ENCODE results near the gene THTPA. TPM values are rescaled to one million over a fixed set of nuclear protein-coding genes. Genes with fewer than 3 reads are reported as not detected.
"Not testable (repeated sequence)": the region's sequence is repeated elsewhere in the genome, so short reads cannot be mapped to it uniquely, and the experiment has no call there.

THTPA gene
- total and polyA plus RNA-seq, 2 donors (not counting 1 experiment from before 2014, with no cell fraction given) = 7.8 to 24.1 TPM

DNA sequence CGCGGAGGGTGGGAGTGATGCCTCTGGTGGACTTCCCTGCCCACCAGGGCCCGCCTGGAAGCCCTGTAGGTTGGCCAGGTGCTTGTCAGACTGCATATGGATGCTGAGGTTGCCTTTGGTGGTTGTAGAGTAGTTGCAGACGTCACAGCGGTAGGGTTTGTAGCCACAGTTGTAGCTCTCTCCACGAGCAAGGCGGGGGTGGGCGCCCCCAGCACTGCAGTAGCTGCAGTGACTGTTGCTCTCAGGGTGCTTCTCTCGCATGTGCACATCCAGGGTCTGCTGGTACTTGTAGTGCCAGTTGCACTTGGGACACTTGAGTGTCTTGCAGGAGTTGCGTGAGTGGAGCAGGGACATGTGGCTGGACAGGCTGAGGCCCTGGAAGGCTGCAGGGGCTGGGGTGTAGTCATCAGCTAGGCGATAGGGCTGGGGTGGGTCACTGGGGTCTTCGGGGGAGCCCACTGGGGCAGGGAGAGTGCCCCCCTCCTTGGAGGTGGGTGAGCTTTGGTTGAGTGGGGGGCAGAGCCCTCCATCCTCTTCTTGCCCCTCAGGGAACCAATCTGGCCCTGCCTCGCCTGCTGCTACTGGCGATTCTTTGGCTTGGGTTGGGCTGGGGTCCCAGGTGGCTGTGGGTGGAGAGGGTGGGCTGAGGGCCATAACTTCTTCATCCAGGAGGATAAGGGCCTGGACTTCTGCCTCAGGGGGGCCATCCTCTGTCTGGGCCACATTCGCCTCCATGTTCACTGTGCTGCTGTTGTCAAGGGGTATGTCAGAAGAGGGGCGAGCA lies 22.2 kb upstream of the THTPA start:
- Histone ChIP-seq H3K4me1 (ENCODE audit: control insufficient read depth, extremely low read depth, insufficient read depth, low read length) (peaks cover 1% of the 10 kb centered on the region), H3K27ac (ENCODE audit: insufficient read depth, low read length) (no peak overlapping the region), H3K9me3 (ENCODE audit: control insufficient read depth, insufficient read depth, low read depth, low read length) (no peaks in the 10 kb centered on the region), H3K36me3 (ENCODE audit: control insufficient read depth, insufficient read depth, low read length) (no peaks in the 10 kb centered on the region), H3K4me3 (replicated peaks in 1 of 4; ENCODE audit: control extremely low read depth in 1 of 4, insufficient read depth in 1 of 4, low read depth in 3 of 4, low read length in 4 of 4) (no peak overlapping the region), H3K79me2 (ENCODE audit: control insufficient read depth, insufficient read depth, low read length) (no peaks in the 10 kb centered on the region), H4K20me1 (ENCODE audit: control insufficient read depth, extremely low read depth, insufficient read depth, low read length) (no peaks in the 10 kb centered on the region), H3K4me2 (ENCODE audit: extremely low read depth, insufficient read depth, low read length) (no peak overlapping the region), H2AFZ (ENCODE audit: low read length) (no peak overlapping the region), H3K27me3 (ENCODE audit: control insufficient read depth, insufficient read depth, low read length) (no peaks in the 10 kb centered on the region), H3K9ac (ENCODE audit: insufficient read depth, low read length) (no peak overlapping the region)
- TF ChIP-seq, protein P1, sequence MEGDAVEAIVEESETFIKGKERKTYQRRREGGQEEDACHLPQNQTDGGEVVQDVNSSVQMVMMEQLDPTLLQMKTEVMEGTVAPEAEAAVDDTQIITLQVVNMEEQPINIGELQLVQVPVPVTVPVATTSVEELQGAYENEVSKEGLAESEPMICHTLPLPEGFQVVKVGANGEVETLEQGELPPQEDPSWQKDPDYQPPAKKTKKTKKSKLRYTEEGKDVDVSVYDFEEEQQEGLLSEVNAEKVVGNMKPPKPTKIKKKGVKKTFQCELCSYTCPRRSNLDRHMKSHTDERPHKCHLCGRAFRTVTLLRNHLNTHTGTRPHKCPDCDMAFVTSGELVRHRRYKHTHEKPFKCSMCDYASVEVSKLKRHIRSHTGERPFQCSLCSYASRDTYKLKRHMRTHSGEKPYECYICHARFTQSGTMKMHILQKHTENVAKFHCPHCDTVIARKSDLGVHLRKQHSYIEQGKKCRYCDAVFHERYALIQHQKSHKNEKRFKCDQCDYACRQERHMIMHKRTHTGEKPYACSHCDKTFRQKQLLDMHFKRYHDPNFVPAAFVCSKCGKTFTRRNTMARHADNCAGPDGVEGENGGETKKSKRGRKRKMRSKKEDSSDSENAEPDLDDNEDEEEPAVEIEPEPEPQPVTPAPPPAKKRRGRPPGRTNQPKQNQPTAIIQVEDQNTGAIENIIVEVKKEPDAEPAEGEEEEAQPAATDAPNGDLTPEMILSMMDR (conservative IDR thresholded peaks at IDR 0.05 in 1 of 2, IDR thresholded peaks at IDR 0.05 in 1 of 2; ENCODE audit: low read depth in 1 of 2, low read length in 2 of 2) = no peak
- no peak for TF ChIP-seq EZH2 (IDR thresholded peaks at IDR 0.05; ENCODE audit: low read length, missing control alignments)
- no peak for DNase-seq (ENCODE audit: low read depth in 2 of 2)

DNA sequence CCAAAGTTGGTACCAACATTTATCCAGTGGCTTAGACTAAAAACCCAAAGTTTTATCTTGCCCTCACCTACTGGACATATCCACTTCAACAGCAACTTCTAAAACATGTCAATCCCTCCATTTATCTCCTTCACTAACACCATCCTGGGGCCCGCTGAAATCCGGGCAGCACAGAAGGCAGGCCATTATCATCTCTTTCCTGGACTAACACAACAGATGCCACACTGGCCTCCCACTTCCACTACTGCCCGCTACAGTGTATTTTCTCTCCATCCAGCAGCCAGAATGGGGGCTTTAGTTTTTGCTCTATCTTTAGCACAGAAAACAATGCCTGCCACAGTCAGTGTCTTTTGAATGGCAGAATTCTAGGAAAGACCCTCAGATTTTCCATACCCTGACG lies 20.1 kb upstream of the THTPA start:
- no peak for DNase-seq (ENCODE audit: low read depth in 2 of 2)
- Histone ChIP-seq H2AFZ (ENCODE audit: low read length) (no peak overlapping the region), H3K4me3 (replicated peaks in 1 of 4; ENCODE audit: control extremely low read depth in 1 of 4, insufficient read depth in 1 of 4, low read depth in 3 of 4, low read length in 4 of 4) (no peak overlapping the region), H3K27me3 (ENCODE audit: control insufficient read depth, insufficient read depth, low read length) (no peaks in the 10 kb centered on the region), H3K9me3 (ENCODE audit: control insufficient read depth, insufficient read depth, low read depth, low read length) (no peaks in the 10 kb centered on the region), H4K20me1 (ENCODE audit: control insufficient read depth, extremely low read depth, insufficient read depth, low read length) (no peaks in the 10 kb centered on the region), H3K4me2 (ENCODE audit: extremely low read depth, insufficient read depth, low read length) (no peak overlapping the region), H3K27ac (ENCODE audit: insufficient read depth, low read length) (no peak overlapping the region), H3K4me1 (ENCODE audit: control insufficient read depth, extremely low read depth, insufficient read depth, low read length) (peaks cover 4% of the 10 kb centered on the region), H3K9ac (ENCODE audit: insufficient read depth, low read length) (no peak overlapping the region), H3K36me3 (ENCODE audit: control insufficient read depth, insufficient read depth, low read length) (no peaks in the 10 kb centered on the region), H3K79me2 (ENCODE audit: control insufficient read depth, insufficient read depth, low read length) (no peaks in the 10 kb centered on the region)
- TF ChIP-seq, protein P1 (conservative IDR thresholded peaks at IDR 0.05 in 1 of 2, IDR thresholded peaks at IDR 0.05 in 1 of 2; ENCODE audit: low read depth in 1 of 2, low read length in 2 of 2) = no peak
- no peak for TF ChIP-seq EZH2 (IDR thresholded peaks at IDR 0.05; ENCODE audit: low read length, missing control alignments)

DNA sequence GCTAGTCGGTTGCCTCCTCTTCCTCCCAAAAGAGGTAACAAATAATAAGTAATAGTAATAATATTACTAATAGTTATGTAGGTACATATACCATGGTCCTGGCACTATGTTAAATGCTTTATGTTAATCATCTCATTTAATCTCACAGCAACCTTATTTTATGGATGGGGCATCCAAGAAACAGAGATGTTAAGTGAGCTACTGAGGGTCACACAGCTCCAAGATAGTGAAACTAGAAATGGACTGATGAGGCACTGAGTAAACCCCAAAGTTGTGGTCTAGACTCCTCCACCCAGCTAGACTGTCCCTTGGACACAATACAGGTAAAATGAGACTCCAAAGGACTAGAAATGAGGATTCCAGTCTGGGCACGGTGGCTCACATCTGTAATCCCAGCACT lies 19.6 kb upstream of the THTPA start:
- Histone ChIP-seq H3K4me1 (ENCODE audit: control insufficient read depth, extremely low read depth, insufficient read depth, low read length) (peaks cover 4% of the 10 kb centered on the region), H4K20me1 (ENCODE audit: control insufficient read depth, extremely low read depth, insufficient read depth, low read length) (no peaks in the 10 kb centered on the region)

DNA sequence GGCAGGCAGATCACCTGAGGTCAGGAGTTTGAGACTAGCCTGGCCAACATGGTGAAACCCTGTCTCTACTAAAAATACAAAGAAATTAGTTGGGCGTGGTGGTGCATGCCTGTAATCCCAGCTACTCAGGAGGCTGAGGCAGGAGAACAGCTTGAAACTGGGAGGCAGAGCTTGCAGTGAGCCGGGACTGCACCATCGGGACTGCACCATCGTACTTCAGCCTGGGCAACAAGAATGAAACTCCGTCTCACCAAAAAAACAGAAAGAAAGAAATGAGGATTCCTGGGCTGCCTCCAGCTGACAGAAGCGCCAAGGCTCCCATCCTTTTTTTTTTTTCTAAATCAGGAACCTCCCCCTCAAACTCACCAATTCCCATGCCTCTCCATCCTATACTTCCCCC lies 19.2 kb upstream of the THTPA start:
- not testable (repeated sequence) for DNase-seq (ENCODE audit: low read depth in 2 of 2); H3K9ac ChIP-seq (ENCODE audit: insufficient read depth, low read length)

More for the DNA sequence above, 19.6 kb upstream of the THTPA start:
- Histone ChIP-seq H3K9me3 (ENCODE audit: control insufficient read depth, insufficient read depth, low read depth, low read length) (no peaks in the 10 kb centered on the region), H3K9ac (ENCODE audit: insufficient read depth, low read length) (no peak overlapping the region), H3K27ac (ENCODE audit: insufficient read depth, low read length) (no peak overlapping the region), H3K36me3 (ENCODE audit: control insufficient read depth, insufficient read depth, low read length) (no peaks in the 10 kb centered on the region), H3K79me2 (ENCODE audit: control insufficient read depth, insufficient read depth, low read length) (no peaks in the 10 kb centered on the region), H3K27me3 (ENCODE audit: control insufficient read depth, insufficient read depth, low read length) (no peaks in the 10 kb centered on the region), H3K4me3 (replicated peaks in 1 of 4; ENCODE audit: control extremely low read depth in 1 of 4, insufficient read depth in 1 of 4, low read depth in 3 of 4, low read length in 4 of 4) (no peak overlapping the region), H2AFZ (ENCODE audit: low read length) (no peak overlapping the region), H3K4me2 (ENCODE audit: extremely low read depth, insufficient read depth, low read length) (no peak overlapping the region)
- no peak for DNase-seq (ENCODE audit: low read depth in 2 of 2)
- TF ChIP-seq, protein P1 (conservative IDR thresholded peaks at IDR 0.05 in 1 of 2, IDR thresholded peaks at IDR 0.05 in 1 of 2; ENCODE audit: low read depth in 1 of 2, low read length in 2 of 2) = no peak
- no peak for TF ChIP-seq EZH2 (IDR thresholded peaks at IDR 0.05; ENCODE audit: low read length, missing control alignments)

More for the DNA sequence above, 19.2 kb upstream of the THTPA start:
- not testable (repeated sequence) for H3K4me3 ChIP-seq (replicated peaks in 1 of 4; ENCODE audit: control extremely low read depth in 1 of 4, insufficient read depth in 1 of 4, low read depth in 3 of 4, low read length in 4 of 4); H4K20me1 ChIP-seq (ENCODE audit: control insufficient read depth, extremely low read depth, insufficient read depth, low read length); H3K27ac ChIP-seq (ENCODE audit: insufficient read depth, low read length); H3K4me1 ChIP-seq (ENCODE audit: control insufficient read depth, extremely low read depth, insufficient read depth, low read length); H3K4me2 ChIP-seq (ENCODE audit: extremely low read depth, insufficient read depth, low read length); H3K79me2 ChIP-seq (ENCODE audit: control insufficient read depth, insufficient read depth, low read length); H3K36me3 ChIP-seq (ENCODE audit: control insufficient read depth, insufficient read depth, low read length); H3K9me3 ChIP-seq (ENCODE audit: control insufficient read depth, insufficient read depth, low read depth, low read length); H2AFZ ChIP-seq (ENCODE audit: low read length); H3K27me3 ChIP-seq (ENCODE audit: control insufficient read depth, insufficient read depth, low read length)

All from fibroblast of lung (primary cell).